Mesothelial cell of epicardium (in vitro differentiated cells): Measurements from ENCODE around the gene GLCE. TPM values are rescaled to one million over a fixed set of nuclear protein-coding genes. Genes with fewer than 3 reads are reported as not detected.
A peak's percentile ranks its signal among the peaks of the same experiment; 100 is the strongest.

Experiments used
- DNase-seq, 2 experiments: peaks; one replicate each; pipeline ENCODE4 v3.0.0; 2021; ENCODE audit warnings: low spot score in 2 of 2; ENCODE audit not compliant: unreplicated experiment in 2 of 2
- H3K27ac Mint-ChIP-seq: 2 replicates; pipeline ENCODE4 v1.8.0; 2021; ENCODE audit warnings: mixed read lengths
- H3K27me3 Mint-ChIP-seq: 2 replicates; pipeline ENCODE4 v1.8.0; 2021; ENCODE audit warnings: low read depth, mixed read lengths
- H3K36me3 Mint-ChIP-seq: 2 replicates; pipeline ENCODE4 v1.8.0; 2021; ENCODE audit warnings: mixed read lengths
- H3K4me1 Mint-ChIP-seq: 2 replicates; pipeline ENCODE4 v1.8.0; 2021; ENCODE audit warnings: mixed read lengths
- H3K4me3 Mint-ChIP-seq: 2 replicates; pipeline ENCODE4 v1.8.0; 2021; ENCODE audit warnings: mild to moderate bottlenecking, moderate library complexity, mixed read lengths
- H3K9me3 Mint-ChIP-seq: 2 replicates; pipeline ENCODE4 v1.8.0; 2021; ENCODE audit warnings: mixed read lengths
- CTCF ChIP-seq: fragments of 200-600 bp; sonication (generic); IDR thresholded peaks from one replicate; pipeline ENCODE4 v1.5.0; 2021; ENCODE audit warnings: antibody characterized with exemption; ENCODE audit not compliant: unreplicated experiment
- total RNA-seq: library from RNA; stranded (reverse); gene quantifications from 3 replicates; pipeline ENCODE4 v1.2.1, GENCODE V29; 2021

Gene GLCE
- total RNA-seq, 1 donor from 2014 or later = 22.0 TPM

- peaks cover 16% of the 10 kb centered on the region for H3K27me3 Mint-ChIP-seq
- H3K9me3 Mint-ChIP-seq = peaks cover 7% of the 10 kb centered on the region
- no peak for DNase-seq
- H3K4me1 Mint-ChIP-seq = peaks cover 14% of the 10 kb centered on the region
- H3K27ac Mint-ChIP-seq = no peak overlapping the region
- H3K36me3 Mint-ChIP-seq = no peaks in the 10 kb centered on the region
- TF ChIP-seq CTCF = no peak
- no peak overlapping the region for H3K4me3 Mint-ChIP-seq
Observed at GRCh38 chr15:69154078-69154477, 6.4 kb upstream of the GLCE start.

GRCh38 chr15:69154684-69155083 lies 5.8 kb upstream of the GLCE start:
- Mint-ChIP-seq H3K4me3 (no peak overlapping the region), H3K4me1 (peaks cover 18% of the 10 kb centered on the region), H3K36me3 (no peaks in the 10 kb centered on the region), H3K27me3 (peaks cover 13% of the 10 kb centered on the region), H3K9me3 (peaks cover 7% of the 10 kb centered on the region), H3K27ac (no peak overlapping the region)
- no peak for DNase-seq
- TF ChIP-seq CTCF = no peak

- H3K4me3 Mint-ChIP-seq = no peak overlapping the region
- no peak overlapping the region for H3K27ac Mint-ChIP-seq
- DNase-seq = no peak
- no peaks in the 10 kb centered on the region for H3K27me3 Mint-ChIP-seq
- H3K4me1 Mint-ChIP-seq = peaks cover 21% of the 10 kb centered on the region
- no peak for TF ChIP-seq CTCF
- peaks cover 7% of the 10 kb centered on the region for H3K9me3 Mint-ChIP-seq
- no peaks in the 10 kb centered on the region for H3K36me3 Mint-ChIP-seq
Observed at GRCh38 chr15:69156736-69157381, 3.6 kb upstream of the GLCE start.

GRCh38 chr15:69158201-69158842 lies 2.1 kb upstream of the GLCE start:
- Mint-ChIP-seq H3K9me3 (peaks cover 7% of the 10 kb centered on the region), H3K36me3 (no peaks in the 10 kb centered on the region), H3K4me1 (peaks cover 28% of the 10 kb centered on the region), H3K4me3 (no peak overlapping the region), H3K27ac (no peak overlapping the region), H3K27me3 (no peaks in the 10 kb centered on the region)
- no peak for DNase-seq
- no peak for TF ChIP-seq CTCF

- Mint-ChIP-seq H3K4me3 (peak overlapping the region; percentile 22), H3K36me3 (no peaks in the 10 kb centered on the region), H3K4me1 (peaks cover 28% of the 10 kb centered on the region), H3K27ac (peak overlapping the region; percentile 11), H3K27me3 (no peaks in the 10 kb centered on the region), H3K9me3 (peaks cover 6% of the 10 kb centered on the region)
- TF ChIP-seq CTCF = no peak
- DNase-seq = no peak
Observed at GRCh38 chr15:69158843-69159240, 1.6 kb upstream of the GLCE start.
